ENCODE measurements around the gene CCSER2.
"Not testable (repeated sequence)": the region's sequence is repeated elsewhere in the genome, so short reads cannot be mapped to it uniquely, and the experiment has no call there.

CCSER2 gene

DNA sequence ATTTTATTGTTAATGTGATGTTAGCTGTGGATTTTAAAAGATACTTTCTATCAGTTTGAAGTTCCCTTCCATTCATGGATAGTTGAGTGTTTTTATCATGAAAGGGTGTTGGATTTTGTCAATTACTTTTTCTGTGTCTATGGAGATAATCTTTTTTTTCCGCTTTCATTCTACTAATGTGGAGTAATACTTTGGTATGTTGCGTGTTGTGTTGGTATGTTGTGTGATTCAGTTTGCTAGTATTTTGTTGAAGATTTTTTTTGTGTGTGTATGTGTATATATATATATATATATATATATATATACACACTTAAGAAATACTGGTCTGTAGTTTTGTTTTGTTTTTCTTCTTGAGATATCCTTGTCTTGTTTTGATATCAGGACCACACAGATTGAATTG, 100.3 kb downstream of the CCSER2 start:
- TF ChIP-seq, protein P1, sequence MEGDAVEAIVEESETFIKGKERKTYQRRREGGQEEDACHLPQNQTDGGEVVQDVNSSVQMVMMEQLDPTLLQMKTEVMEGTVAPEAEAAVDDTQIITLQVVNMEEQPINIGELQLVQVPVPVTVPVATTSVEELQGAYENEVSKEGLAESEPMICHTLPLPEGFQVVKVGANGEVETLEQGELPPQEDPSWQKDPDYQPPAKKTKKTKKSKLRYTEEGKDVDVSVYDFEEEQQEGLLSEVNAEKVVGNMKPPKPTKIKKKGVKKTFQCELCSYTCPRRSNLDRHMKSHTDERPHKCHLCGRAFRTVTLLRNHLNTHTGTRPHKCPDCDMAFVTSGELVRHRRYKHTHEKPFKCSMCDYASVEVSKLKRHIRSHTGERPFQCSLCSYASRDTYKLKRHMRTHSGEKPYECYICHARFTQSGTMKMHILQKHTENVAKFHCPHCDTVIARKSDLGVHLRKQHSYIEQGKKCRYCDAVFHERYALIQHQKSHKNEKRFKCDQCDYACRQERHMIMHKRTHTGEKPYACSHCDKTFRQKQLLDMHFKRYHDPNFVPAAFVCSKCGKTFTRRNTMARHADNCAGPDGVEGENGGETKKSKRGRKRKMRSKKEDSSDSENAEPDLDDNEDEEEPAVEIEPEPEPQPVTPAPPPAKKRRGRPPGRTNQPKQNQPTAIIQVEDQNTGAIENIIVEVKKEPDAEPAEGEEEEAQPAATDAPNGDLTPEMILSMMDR (IDR thresholded peaks at IDR 0.05; ENCODE audit: insufficient read depth, low read depth, low read length, missing control alignments), result no peak
- no peak overlapping the region for H3K4me3 ChIP-seq (ENCODE audit: low read depth, low read length)
- no peak for DNase-seq (ENCODE audit: low read depth)

GRCh38 chr10:84429926-84430520, 101.6 kb downstream of the CCSER2 start:
- no peak overlapping the region for H3K4me3 ChIP-seq (ENCODE audit: low read depth, low read length)
- peak; percentile 85 for DNase-seq (ENCODE audit: low read depth)
- TF ChIP-seq, protein P1 (IDR thresholded peaks at IDR 0.05; ENCODE audit: insufficient read depth, low read depth, low read length, missing control alignments), result peak; percentile 91

DNA sequence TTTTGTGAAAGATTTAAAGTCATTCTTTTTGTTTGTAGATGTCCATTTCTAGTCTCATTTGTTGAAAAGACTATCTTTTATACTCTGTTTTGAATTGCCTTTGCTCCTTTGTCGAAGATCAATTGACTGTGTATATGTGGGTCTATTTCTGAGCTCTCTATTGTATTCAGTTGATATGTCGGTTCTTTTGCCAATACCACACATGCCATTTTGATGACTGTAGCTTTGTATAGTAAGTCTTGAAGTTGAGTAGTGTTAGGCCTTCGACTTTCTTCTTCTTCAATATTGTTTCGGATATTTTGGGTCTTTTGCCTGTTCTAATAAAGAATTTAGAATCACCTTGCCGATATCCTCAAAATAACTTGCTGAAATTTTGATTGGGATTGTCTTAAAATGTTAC, 104.5 kb downstream of the CCSER2 start:
- no peak for DNase-seq (ENCODE audit: low read depth)
- TF ChIP-seq, protein P1 (IDR thresholded peaks at IDR 0.05; ENCODE audit: insufficient read depth, low read depth, low read length, missing control alignments), result no peak
- no peak overlapping the region for H3K4me3 ChIP-seq (ENCODE audit: low read depth, low read length)

GRCh38 chr10:84440781-84441180, 112.4 kb downstream of the CCSER2 start:
- DNase-seq (ENCODE audit: low read depth), result no peak
- no peak overlapping the region for H3K4me3 ChIP-seq (ENCODE audit: low read depth, low read length)
- TF ChIP-seq, protein P1 (IDR thresholded peaks at IDR 0.05; ENCODE audit: insufficient read depth, low read depth, low read length, missing control alignments), result no peak

GRCh38 chr10:84447701-84448400, 119.5 kb downstream of the CCSER2 start:
- DNase-seq (ENCODE audit: low read depth), result no peak
- no peak overlapping the region for H3K4me3 ChIP-seq (ENCODE audit: low read depth, low read length)
- TF ChIP-seq, protein P1 (IDR thresholded peaks at IDR 0.05; ENCODE audit: insufficient read depth, low read depth, low read length, missing control alignments), result no peak

DNA sequence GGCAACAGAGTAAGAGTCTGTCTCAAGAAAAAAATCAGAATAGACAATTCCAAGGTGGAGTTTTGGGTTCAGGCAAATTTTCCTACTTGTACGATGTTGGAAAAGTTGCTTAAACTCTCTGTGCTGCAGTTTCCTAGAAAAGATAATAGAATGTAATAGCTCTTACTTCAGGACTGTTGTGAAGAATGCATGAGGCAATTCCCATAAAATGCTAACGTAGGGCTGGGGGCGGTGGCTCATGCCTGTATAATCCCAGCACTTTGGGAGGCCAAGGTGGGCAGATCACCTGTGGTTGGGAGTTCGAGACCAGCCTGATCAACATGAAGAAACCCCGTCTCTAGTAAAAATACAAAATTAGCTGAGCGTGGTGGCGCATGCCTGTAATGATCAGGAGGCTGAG, 121.0 kb downstream of the CCSER2 start:
- DNase-seq (ENCODE audit: low read depth); H3K4me3 ChIP-seq (ENCODE audit: low read depth, low read length): not testable (repeated sequence)

- DNase-seq (ENCODE audit: low read depth), result no peak
- no peak overlapping the region for H3K4me3 ChIP-seq (ENCODE audit: low read depth, low read length)
- TF ChIP-seq, protein P1 (IDR thresholded peaks at IDR 0.05; ENCODE audit: insufficient read depth, low read depth, low read length, missing control alignments), result no peak
Measured at GRCh38 chr10:84452003-84452402, 123.6 kb downstream of the CCSER2 start.

Measured in GM12865 (cell line).